LNCAP (cell line): ENCODE measurements around the gene LHX5.

Experiments
- TF ChIP-seq, protein P1 (sequence below): fragments of 450-650 bp; IDR thresholded peaks from 2 replicates; pipeline ENCODE4 v1.5.1; 2017; ENCODE audit warnings: mild to moderate bottlenecking

Gene LHX5

GRCh38 chr12:113504917-113505316, 33.2 kb upstream of the LHX5 start:
- TF ChIP-seq, protein P1, sequence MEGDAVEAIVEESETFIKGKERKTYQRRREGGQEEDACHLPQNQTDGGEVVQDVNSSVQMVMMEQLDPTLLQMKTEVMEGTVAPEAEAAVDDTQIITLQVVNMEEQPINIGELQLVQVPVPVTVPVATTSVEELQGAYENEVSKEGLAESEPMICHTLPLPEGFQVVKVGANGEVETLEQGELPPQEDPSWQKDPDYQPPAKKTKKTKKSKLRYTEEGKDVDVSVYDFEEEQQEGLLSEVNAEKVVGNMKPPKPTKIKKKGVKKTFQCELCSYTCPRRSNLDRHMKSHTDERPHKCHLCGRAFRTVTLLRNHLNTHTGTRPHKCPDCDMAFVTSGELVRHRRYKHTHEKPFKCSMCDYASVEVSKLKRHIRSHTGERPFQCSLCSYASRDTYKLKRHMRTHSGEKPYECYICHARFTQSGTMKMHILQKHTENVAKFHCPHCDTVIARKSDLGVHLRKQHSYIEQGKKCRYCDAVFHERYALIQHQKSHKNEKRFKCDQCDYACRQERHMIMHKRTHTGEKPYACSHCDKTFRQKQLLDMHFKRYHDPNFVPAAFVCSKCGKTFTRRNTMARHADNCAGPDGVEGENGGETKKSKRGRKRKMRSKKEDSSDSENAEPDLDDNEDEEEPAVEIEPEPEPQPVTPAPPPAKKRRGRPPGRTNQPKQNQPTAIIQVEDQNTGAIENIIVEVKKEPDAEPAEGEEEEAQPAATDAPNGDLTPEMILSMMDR, result no peak

DNA sequence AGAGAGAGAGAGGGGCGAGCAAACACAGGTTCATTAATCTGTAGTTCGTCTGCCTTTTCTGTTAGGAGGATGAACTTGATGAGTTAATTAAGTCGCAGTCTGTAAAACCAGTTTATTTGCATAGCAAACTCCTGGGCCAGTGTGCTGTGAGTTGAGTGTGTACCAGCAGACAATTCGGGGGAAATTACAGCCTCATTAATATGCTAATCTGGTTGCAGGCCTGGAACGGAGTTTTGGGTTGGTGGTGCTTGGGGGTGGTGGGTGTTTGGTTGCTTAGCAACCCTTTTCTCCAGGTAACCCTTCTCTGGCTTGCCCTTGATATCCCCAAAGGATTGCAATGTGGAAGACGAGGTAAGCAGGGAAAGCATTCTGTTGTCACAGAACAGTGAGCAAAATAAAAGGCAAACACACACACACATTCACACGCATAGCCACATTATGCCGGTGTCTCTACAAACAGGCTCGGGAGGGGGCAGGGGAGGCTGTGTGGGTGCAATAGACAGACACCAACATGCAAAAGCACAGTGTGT, 29.2 kb upstream of the LHX5 start:
- TF ChIP-seq, protein P1, result no peak

DNA sequence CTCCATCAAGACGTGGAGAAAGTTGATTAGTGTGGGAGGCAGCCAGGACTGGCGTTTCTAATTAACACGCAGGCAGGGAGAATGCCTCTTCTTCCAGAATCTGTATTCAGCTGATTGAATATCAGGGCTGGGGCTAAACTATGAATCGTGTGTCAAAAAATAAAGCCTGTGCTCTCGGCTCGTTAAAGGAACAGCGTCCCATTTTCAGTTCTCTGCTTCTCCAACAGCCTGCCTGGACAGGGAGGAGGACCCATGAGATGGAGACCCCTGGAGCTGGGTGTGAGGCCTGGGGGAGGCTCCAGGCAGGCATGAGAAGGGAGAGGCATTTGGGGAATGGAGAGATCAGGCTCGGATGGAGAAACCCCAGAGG, 28.6 kb upstream of the LHX5 start:
- TF ChIP-seq, protein P1, result no peak

- TF ChIP-seq, protein P1, result no peak
These were observed 26.8 kb upstream of the LHX5 start for GRCh38 chr12:113498490-113498889.

GRCh38 chr12:113497693-113498092, 26.0 kb upstream of the LHX5 start:
- TF ChIP-seq, protein P1, result no peak

- TF ChIP-seq, protein P1, result no peak
These were observed 16.7 kb upstream of the LHX5 start for GRCh38 chr12:113488322-113488721.

DNA sequence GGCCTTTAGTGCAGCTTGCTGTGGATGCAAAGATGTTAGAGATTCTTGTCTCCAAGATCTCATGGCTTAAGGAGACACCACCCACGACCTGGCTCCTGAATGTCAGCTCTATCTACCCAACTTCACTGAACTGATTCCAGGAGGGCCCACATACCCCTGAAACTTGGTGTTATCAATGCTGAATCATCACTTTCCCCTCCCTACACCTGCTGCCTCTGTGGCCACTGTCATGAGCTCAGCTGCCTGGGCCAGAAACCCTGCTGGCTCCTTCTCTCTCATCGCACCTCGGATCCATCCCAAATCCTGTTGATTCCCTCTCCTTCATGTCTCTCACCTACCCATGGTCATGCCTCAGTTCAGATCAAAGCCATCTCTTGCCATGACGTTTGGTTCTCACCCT, 15.1 kb upstream of the LHX5 start:
- TF ChIP-seq, protein P1, result no peak

DNA sequence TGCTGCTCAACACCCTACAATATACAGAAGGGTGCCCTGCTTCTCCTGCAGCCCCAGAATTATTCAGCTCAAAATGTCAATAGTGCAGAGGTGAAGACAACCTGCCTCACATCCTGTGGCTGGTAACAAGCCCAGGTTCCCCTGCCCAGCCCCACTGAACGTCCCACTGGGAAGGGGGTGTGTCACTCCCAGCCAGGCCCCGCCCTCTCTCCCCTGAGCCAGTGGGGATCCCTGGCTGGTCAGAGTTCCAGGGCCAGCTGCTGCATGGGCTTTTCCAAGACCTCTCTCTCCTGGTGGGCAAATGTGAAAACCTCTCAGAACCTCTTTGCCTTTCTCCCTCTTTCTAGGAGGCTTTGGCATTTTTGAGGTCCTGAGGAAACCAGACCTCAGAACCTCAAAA, 13.7 kb upstream of the LHX5 start:
- TF ChIP-seq, protein P1, result no peak
